HL-60 (cell line): Measurements from ENCODE around the gene CACNA2D3.

ENCODE experiments used
- DNase-seq, 2 experiments: peaks; one replicate each; pipeline ENCODE4 v3.0.0-alpha.2; 2010 to 2020; ENCODE audit warnings: low read depth in 1 of 2, low spot score in 1 of 2
- H3K27ac ChIP-seq: fragments of 250-450 bp; sonication (Bioruptor Pico); replicated peaks from 2 replicates; pipeline ENCODE4 v1.5.1; 2020; ENCODE audit warnings: mild to moderate bottlenecking, moderate library complexity
- H3K27me3 ChIP-seq: fragments of 250-450 bp; sonication (Bioruptor Pico); 2 replicates; pipeline ENCODE4 v1.5.1; 2021; ENCODE audit warnings: mild to moderate bottlenecking, moderate library complexity; ENCODE audit not compliant: insufficient read depth, poor library complexity, severe bottlenecking
- H3K4me3 ChIP-seq: replicated peaks from 2 replicates; pipeline ENCODE4 v1.5.1; 2011; ENCODE audit warnings: mild to moderate bottlenecking, control low read depth, low read length; ENCODE audit not compliant: insufficient read depth
- CTCF ChIP-seq: IDR thresholded peaks from one replicate; pipeline ENCODE4 v1.5.1; 2011; ENCODE audit warnings: low read length, control low read depth, inconsistent platforms; ENCODE audit not compliant: insufficient read depth
- GABPA ChIP-seq: IDR thresholded peaks from 2 replicates; pipeline ENCODE4 v1.6.1; 2012; ENCODE audit warnings: low read depth
- POLR2AphosphoS5 ChIP-seq: IDR thresholded peaks from 2 replicates; pipeline ENCODE4 v1.6.1; 2012; ENCODE audit warnings: low read depth
- REST ChIP-seq: IDR thresholded peaks from 2 replicates; pipeline ENCODE4 v1.6.1; 2012; ENCODE audit warnings: low read depth; ENCODE audit not compliant: insufficient replicate concordance
- SPI1 ChIP-seq: IDR thresholded peaks from 2 replicates; pipeline ENCODE4 v1.6.1; 2012; ENCODE audit warnings: low read depth, mild to moderate bottlenecking, borderline replicate concordance

Gene CACNA2D3

GRCh38 chr3:54660714-54661132 lies 538.4 kb downstream of the CACNA2D3 start:
- TF ChIP-seq CTCF (no peak), POLR2AphosphoS5 (no peak), SPI1 (no peak), GABPA (no peak), REST (no peak)
- H3K4me3 ChIP-seq, result no peak overlapping the region
- no peaks in the 10 kb centered on the region for H3K27me3 ChIP-seq
- no peak for DNase-seq
- no peak overlapping the region for H3K27ac ChIP-seq

GRCh38 chr3:54661151-54661550 lies 538.8 kb downstream of the CACNA2D3 start:
- Histone ChIP-seq H3K4me3 (no peak overlapping the region), H3K27me3 (no peaks in the 10 kb centered on the region), H3K27ac (no peak overlapping the region)
- DNase-seq, result no peak
- no peak for TF ChIP-seq REST
- TF ChIP-seq CTCF, result no peak
- TF ChIP-seq SPI1, result no peak
- no peak for TF ChIP-seq POLR2AphosphoS5
- no peak for TF ChIP-seq GABPA

GRCh38 chr3:54663501-54664011 lies 541.2 kb downstream of the CACNA2D3 start:
- no peaks in the 10 kb centered on the region for H3K27me3 ChIP-seq
- DNase-seq, result no peak
- no peak overlapping the region for H3K27ac ChIP-seq
- H3K4me3 ChIP-seq, result no peak overlapping the region
- TF ChIP-seq SPI1, result no peak
- no peak for TF ChIP-seq CTCF
- no peak for TF ChIP-seq POLR2AphosphoS5
- TF ChIP-seq GABPA, result no peak
- TF ChIP-seq REST, result no peak
